Activated CD4-positive, CD25-positive, alpha-beta regulatory T cell treated with anti-CD3 and anti-CD28 coated beads, Interleukin-2, amount 50 U/mL, for 24 hours (primary cell): Measurements from ENCODE around the gene ARSK.
"Not testable (repeated sequence)": the region's sequence is repeated elsewhere in the genome, so short reads cannot be mapped to it uniquely, and the experiment has no call there.

ENCODE experiments used
- ATAC-seq, 2 donors: fragments of 150-1000 bp; cut with Tn5 transposase; one replicate each; pipeline ENCODE4 v1.10.0; 2021; ENCODE audit warnings: mild to moderate bottlenecking in 1 of 2, moderate library complexity in 1 of 2

ARSK gene

GRCh38 chr5:95623706-95624105 is 68.8 kb downstream of the ARSK start:
- ATAC-seq = no peak

DNA sequence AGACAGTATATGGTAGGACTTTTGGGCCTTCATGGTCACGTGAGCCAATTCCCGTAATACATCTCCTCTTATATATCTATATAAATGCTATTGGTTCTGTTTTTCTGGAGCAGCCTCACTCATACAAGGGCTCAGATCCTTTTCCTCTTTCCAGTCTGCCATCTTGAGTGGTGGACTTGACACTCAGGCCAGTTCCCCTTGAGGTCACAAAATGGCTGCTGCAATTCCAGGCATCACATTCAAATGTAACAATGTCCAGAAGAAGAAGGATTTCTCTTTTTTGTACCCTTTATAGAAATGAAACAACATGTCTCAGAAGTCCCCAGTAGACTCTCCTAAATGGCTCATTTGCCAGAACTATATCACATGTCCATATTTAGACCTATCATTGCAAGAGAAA is 69.5 kb downstream of the ARSK start:
- ATAC-seq = no peak

DNA sequence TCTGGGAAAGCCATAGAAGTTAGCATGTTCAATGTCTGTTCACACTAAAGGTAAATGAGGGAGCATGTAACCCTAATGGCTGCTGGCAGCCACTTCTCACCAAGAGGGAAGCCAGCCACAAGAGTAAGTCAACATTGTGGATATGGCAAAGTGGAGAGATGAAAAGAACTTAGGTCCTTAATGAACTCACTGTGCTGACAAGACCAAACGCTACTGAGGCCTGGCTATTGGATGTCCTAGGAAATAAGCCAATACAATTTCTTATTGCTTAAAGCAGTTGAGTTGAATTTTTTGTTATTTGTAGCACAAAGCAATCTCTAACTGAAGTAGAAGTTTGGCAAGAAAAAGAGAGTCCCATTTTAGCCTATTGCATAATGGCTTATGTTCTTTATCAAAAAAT is 71.8 kb downstream of the ARSK start:
- ATAC-seq = no peak

DNA sequence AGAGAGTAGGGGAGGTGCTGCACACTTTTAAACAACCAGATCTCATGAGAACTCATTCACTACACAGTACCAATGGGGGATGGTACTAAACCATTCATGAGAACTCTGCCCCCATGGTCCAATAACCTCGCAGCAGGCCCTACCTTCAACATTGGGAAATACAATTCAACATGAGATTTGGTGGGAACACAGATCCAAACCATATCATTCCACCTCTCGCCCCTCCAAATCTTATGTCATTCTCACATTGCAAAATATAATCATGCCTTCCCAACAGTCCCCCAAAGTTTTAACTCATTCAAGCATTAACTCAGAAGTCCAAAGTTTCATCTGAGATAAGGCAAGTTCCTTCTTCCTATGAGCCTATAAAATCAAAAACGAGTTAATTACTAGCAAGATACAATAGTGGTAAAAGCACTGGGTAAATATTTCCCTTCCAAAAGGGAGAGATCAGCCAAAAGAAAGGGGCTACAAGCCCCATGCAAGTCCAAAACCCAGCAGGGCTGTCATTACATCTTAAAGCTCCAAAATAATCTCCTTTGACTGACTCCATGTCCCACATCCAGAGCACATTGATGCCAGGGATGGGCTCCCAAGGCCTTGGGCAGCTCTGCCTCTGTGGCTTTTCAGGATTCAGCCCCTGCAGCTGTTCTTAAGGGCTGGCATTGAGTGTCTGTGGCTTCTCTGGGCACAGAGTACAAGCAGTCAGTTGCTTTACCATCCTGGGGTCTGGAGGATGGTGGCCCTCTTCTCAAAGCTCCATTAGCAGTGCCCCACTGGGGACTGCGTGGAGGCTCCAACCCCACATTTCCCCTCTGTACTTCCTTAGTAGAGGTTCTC is 73.3 kb downstream of the ARSK start:
- ATAC-seq = no peak

GRCh38 chr5:95628933-95629332 is 74.0 kb downstream of the ARSK start:
- ATAC-seq = no peak

- no peak for ATAC-seq
These were observed 75.6 kb downstream of the ARSK start for GRCh38 chr5:95630394-95630917.

- ATAC-seq = no peak
These were observed 76.5 kb downstream of the ARSK start for GRCh38 chr5:95631255-95631958.

DNA sequence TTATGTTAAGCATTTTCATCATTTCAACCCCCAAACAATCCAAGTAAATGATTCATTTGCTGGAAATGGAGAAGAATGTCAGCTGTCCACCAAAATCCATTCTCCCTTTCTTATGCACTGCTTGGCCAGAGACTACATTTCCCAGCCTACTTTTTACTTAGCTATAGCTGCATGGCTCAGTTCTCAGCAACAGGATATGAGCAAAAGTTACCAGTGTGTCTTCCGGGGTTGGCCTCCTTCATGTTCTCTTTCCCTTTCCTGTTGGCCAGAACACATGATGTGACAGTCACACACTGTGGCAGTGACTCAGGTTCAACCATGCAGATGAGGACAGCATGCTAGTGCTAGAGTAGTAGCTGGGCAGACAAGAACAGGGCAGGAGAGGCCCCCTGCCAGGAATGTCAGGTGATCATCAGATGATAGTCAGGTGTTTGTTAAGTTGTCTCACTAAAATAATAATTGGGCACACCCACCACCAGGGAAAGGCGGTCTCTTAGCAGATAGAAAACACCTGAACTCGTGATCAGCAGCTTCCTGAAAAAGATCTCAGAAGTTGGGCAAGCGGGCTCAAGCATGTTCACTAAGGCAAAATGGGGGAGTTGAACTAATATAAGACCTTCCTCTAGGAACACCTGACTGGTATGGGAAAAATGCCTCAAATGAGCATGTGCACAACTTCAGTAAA is 77.2 kb downstream of the ARSK start:
- peak; percentile 99 to 100 for ATAC-seq

GRCh38 chr5:95632942-95633341 is 78.0 kb downstream of the ARSK start:
- not testable (repeated sequence) for ATAC-seq

DNA sequence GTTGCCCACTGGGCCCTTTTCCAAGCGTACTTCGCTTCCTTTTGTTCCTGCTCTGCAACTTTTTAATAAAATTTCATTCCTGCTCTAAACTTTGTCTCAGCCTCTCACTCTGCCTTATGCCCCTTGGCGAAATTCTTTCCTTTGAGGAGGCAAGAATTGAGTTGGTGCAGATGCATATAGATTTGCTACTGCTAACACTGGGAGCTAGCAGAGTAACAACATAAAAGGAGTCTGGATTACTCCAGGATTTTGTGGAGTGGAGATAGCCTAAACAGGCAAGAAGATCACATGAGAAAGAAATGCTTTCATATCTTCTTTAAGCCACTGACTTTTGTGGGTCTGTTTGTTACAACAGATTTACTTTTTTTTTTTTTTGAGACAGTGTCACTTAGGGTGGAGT is 78.8 kb downstream of the ARSK start:
- ATAC-seq = no peak

DNA sequence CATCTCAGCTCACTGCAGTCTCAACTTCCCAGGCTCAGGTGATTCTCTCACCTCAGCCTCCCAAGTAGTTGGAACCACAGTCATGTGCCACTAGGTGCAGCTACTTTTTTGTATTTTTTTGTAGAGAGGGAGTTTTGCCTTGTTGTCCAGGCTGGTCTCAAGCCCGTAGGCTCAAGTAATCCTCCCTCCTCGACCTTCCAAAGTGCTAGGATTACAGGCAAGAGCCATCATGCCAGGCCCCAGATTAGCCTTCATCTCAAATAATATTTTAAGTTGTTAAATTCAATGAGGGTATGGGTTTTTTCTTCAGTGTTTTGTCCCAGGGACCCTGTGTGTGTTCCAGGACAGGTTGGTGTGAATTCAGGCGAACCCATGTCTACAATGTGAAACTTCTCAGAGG is 79.2 kb downstream of the ARSK start:
- no peak for ATAC-seq

GRCh38 chr5:95638632-95639031 is 83.7 kb downstream of the ARSK start:
- no peak for ATAC-seq

DNA sequence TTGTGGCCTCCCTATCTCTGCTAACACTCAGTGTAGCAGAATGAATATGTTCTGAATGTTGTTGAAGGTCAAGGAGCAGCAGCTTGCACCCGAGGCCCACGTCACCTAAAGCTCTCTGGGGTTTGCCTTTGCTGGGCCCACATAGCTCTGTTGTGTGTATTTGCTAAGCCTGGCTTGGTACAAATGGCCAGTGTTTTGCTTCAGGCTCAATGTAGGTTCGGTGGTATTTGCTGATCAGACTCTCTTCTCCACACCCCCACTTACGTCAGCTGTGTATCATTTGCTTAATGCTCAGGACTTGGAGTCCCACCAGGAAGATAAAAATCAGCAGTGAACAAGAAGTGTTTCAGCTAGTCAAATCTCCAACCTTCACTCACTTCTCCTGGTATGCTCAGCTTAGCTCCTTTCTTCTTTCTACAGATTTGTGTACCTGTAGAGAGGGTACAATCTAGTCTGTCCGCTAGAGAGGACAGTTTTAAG is 86.9 kb downstream of the ARSK start:
- no peak for ATAC-seq

DNA sequence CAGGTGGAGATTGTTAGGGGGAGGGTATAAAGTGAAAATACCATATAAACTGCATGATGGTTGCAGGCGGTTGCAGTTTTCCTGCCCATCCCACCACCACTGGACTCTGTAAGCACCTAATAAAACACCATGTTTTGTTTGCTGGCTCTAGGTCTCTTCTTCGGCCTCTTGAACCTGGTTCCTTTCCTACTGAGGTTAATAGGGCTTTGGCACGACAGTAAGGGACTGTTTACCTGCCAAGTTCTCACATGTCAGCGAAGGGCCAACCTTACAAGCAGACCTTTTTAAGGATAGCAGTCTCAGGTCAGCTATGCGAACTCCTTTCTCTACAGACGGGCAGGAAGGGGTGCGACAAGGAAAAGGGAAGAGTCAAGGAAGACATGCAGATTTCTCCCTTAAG is 88.3 kb downstream of the ARSK start:
- ATAC-seq = no peak

DNA sequence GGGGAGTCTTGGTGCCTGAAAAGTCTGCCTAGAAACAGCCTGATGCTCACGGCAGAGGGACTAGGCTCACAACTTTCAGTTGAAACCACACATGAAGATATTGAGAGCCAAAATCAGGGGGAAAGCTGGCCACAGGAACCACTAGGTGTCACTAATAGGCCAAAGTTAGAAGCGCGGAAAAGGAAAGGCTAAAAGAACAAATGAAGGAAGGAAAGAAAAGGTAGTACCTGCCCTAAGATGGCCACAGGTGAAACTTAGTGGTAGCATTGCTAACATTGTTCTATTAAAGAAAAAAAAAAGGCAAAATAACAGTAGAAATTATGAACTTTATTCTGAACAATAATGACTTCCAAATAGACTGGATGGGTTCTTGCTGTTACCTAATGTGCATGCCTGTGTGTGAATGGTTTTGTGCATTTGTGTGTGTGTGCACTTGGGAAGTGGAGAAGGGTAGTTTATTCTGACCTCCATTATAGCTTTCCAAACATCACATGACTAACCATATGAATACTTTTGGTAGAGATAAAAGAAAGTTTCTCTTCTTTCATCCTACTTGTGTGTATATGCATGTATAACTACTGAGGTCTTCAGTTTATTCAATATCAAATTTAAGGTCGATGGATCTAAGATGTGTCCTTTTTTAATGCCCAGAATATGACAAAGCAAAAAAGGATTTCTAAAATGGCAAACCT is 89.6 kb downstream of the ARSK start:
- no peak for ATAC-seq

- ATAC-seq = not testable (repeated sequence)
These were observed 91.3 kb downstream of the ARSK start for GRCh38 chr5:95646226-95646568.

- peak; percentile 91 to 92 for ATAC-seq
These were observed 91.9 kb downstream of the ARSK start, which contains the start of gene RFESD for GRCh38 chr5:95646569-95647431. Gene RFESD, plus strand, starts transcription at chr5:95646777. Its CDS starts 5,495 bp downstream, at chr5:95652272.

DNA sequence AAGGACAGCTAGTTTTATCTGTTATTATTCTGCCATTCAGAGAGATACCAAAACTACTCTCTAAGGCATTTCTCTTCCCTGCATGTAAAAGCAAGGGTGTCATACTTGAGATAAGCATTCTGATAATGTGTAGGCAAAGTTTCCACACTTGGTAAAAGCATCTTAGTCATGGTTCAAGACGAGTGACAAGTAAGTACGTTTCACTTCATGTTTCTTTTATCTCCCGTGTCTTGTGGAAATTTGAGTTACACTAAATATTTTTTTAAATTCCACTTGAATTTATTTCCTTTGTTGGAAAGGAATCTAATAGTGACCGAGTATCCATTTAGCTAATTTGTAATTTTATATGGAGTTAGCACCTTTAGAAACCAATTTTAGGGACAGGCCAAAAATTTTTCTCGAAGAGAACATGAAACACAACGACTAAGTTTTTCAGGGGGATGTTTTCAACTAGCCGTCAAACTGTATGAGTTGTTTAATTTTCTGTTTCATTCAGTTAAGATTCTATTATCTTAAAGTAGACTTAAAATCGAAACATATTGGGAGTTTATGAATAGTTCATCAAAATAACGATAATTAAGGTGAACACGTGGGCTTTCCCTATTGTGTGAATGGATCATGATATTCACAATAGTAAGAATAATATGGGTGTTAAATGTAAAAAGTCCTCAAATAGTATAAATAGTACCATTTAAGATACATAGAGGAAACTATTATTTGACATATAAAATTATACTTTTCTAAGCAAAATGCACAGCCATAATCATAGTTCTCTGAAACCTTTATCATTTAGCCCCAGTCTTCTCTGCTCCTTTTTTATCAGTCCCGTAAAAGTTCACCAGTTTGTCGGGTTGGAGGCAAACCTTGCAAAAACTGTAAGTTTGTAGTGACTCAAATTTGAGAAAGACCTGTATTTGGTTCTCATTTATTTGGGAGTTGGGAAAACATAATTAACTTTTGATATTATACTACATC is 93.3 kb downstream of the ARSK start:
- peak; percentile 61 to 62 for ATAC-seq

GRCh38 chr5:95649274-95649673 is 94.4 kb downstream of the ARSK start:
- no peak for ATAC-seq
